GM12865 (cell line): Measurements from ENCODE around the gene NID2.

ENCODE experiments used
- DNase-seq: peaks from one replicate; pipeline ENCODE4 v3.0.0; 2010; ENCODE audit warnings: low read depth
- H3K4me3 ChIP-seq: 2 replicates; pipeline ENCODE4 v1.5.1; 2011; ENCODE audit warnings: mild to moderate bottlenecking, low read depth, low read length, control low read depth
- TF ChIP-seq, protein P1 (sequence below): IDR thresholded peaks from 2 replicates; pipeline ENCODE4 v1.5.1; 2011; ENCODE audit warnings: low read length, control low read depth, low read depth, inconsistent platforms; ENCODE audit not compliant: insufficient read depth; ENCODE audit errors: missing control alignments

The NID2 gene

DNA sequence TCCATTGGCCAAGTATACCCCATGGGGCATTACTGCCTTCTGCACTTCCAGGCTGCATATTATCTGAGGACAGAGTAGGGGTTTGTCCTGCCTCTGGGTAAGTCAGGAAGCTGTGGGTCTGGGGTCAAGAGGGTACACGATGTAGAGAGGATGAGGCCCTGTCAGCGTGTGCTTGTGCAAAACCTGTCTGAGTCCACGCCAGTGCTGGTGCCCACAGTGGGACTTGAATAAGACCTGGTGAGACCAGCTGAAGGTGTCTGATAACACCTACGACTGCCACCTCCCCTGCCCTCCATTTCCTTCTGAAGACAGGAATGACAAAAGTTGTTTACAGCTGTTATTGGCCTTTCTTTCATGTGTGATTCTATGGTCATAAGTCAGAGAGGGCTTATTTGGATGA is 22.1 kb upstream of the NID2 start:
- H3K4me3 ChIP-seq = no peak overlapping the region
- no peak for DNase-seq
- TF ChIP-seq, protein P1, sequence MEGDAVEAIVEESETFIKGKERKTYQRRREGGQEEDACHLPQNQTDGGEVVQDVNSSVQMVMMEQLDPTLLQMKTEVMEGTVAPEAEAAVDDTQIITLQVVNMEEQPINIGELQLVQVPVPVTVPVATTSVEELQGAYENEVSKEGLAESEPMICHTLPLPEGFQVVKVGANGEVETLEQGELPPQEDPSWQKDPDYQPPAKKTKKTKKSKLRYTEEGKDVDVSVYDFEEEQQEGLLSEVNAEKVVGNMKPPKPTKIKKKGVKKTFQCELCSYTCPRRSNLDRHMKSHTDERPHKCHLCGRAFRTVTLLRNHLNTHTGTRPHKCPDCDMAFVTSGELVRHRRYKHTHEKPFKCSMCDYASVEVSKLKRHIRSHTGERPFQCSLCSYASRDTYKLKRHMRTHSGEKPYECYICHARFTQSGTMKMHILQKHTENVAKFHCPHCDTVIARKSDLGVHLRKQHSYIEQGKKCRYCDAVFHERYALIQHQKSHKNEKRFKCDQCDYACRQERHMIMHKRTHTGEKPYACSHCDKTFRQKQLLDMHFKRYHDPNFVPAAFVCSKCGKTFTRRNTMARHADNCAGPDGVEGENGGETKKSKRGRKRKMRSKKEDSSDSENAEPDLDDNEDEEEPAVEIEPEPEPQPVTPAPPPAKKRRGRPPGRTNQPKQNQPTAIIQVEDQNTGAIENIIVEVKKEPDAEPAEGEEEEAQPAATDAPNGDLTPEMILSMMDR = no peak

DNA sequence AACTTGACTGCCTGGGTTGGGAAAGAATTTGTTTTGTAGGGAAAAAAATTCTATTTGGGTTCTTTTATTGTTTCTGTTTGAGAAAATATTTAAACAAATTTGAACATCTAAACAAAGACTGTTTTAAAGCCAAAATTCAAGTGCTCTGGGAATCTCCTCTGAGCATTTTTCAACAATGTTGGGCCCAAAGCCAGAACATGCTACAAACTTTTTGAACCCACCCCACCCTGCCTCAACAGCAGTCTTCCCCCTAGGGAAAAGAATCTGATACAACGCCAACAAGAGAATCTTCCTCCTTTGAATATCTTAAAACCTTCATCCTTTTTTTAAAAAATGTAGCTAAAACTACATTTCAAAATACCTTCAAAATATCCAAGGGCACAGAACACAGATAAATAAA is 20.4 kb upstream of the NID2 start:
- no peak overlapping the region for H3K4me3 ChIP-seq
- TF ChIP-seq, protein P1 = no peak
- no peak for DNase-seq

DNA sequence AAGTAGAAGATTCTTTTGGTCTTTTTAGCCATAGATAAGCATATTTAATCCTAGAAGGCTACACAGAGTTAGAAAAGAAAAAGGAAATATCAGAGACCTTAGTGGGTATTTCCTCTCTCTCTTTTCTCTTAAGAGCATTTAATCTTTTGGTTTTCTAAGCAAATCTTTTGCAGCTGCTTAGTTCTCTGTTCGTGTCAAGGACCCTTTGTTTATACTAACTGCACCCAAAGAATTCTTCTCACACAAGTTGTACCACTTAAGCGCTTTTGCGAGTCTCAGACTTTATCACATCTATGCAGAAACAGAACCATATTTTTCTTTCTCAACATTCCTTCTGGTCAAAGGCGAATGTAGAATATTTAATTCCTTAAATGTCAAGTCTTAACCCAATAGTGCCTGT is 17.9 kb upstream of the NID2 start:
- no peak overlapping the region for H3K4me3 ChIP-seq
- TF ChIP-seq, protein P1 = no peak
- no peak for DNase-seq

DNA sequence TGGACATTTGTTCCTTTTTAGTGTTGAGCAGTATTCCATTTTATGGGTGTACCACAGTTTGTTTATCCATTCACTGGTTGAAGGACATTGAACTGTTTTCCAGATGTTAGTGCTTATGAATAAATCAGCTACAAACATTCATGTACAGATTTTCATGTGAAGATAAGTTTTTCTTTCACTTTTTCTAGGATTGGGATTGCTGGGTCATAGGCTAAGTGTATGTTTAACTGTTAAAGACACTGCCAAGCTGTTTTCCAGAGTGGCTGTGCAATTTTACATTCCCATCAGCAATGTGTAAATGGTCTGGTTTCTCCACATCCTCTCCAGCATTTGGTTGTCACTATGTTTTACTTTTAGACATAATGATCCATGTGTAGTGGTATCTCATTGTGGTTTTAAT is 14.0 kb upstream of the NID2 start:
- H3K4me3 ChIP-seq = no peak overlapping the region
- DNase-seq = no peak
- TF ChIP-seq, protein P1 = no peak

DNA sequence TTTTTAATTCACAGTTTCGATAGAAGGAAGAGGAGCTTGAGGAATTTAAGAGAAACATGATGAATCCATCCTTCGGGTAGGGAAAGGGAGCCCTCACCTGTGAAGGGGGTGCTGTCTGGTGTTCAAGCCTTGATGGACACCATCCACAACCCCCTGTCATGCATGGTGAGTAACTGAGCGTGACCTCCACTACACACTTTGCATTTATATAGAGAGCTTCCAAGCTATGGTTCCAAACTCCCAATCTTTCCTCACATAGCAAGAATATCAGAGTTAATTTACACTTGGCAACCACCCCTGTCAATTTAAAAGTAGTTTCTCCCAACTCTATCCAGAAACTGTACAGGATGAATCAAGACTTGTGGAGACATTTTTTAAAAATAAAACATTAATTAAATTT is 13.1 kb upstream of the NID2 start:
- no peak for DNase-seq
- no peak overlapping the region for H3K4me3 ChIP-seq
- TF ChIP-seq, protein P1 = no peak

DNA sequence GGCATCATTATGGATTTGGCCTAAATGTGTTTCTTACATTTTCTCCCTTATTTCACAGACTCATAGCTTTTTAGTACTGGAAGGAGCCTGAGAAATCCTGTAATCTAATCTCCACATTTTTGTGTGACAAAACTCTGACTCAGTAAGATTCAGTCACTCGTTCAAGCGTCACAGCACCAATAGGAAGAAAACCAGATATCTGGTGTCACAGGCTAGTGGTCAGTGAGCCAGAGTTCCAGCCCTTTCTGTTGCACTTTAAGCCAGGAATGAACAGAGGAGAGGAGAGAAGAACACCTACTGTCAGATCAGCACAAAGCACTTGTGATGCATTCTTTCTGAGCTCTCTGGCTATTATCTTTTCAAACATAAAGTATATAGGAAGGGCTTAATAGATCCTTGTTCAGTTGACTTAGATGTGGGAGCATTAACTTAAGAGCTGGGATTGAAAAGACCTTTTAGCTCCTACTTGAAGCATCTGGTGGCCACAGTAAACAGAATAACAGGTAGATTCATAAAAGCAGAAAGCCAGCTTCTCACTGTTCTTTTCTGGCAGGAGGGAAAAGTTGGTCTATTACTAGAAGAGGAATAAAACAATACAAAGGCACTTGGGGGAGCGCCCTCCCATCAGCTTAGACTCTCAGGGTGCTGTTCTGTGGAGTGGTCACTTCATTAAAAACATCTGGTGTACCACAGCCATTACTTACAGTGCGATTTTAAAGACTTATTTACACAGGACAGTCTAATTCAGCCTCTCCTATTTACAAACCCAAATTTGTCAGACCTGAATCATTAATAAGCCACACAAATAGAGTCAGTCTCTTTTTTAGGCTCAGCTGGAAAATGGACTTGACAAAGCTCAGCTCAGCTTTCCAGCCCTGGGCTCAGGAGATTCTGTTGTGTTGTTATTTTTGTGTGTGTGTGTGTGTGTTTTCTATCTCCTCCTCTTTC is 12.2 kb upstream of the NID2 start:
- TF ChIP-seq, protein P1 = no peak
- H3K4me3 ChIP-seq = no peak overlapping the region
- no peak for DNase-seq
